Epidermal melanocyte (primary cell): ENCODE data around the gene ADCY2.
A peak's percentile ranks its signal among the peaks of the same experiment; 100 is the strongest.

ENCODE experiments used
- DNase-seq: peaks from one replicate; pipeline ENCODE4 v3.0.0; 2011; ENCODE audit warnings: low spot score; ENCODE audit not compliant: insufficient read length

Gene ADCY2

GRCh38 chr5:7728076-7728475 is 332.1 kb downstream of the ADCY2 start:
- DNase-seq = no peak

- no peak for DNase-seq
These were observed 345.6 kb downstream of the ADCY2 start for GRCh38 chr5:7741415-7742065.

- no peak for DNase-seq
These were observed 346.3 kb downstream of the ADCY2 start for GRCh38 chr5:7742241-7742656.

- peak; percentile 31 for DNase-seq
These were observed 350.1 kb downstream of the ADCY2 start for GRCh38 chr5:7745882-7746610.

DNA sequence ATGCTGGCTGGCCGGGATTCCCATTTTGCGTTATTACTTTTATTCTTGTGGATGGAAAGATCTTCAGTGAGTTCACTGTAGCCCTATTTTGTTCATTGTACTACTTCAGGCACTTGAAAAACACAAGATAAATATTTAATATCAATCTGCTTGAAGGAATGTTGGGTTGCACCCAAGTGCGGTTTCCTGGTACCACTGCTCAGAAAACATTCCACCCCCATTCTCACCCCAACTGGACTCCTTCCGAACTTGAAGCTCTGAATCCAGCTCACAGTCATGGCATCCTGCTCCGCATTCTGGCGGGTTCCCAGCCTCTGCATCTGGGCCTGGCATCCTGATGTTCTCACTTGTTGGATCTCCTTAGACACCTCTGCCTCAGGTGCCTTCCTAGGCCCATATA is 351.8 kb downstream of the ADCY2 start:
- DNase-seq = no peak

GRCh38 chr5:7749626-7750025 is 353.7 kb downstream of the ADCY2 start:
- no peak for DNase-seq

GRCh38 chr5:7751874-7752273 is 355.9 kb downstream of the ADCY2 start:
- DNase-seq = no peak

- DNase-seq = no peak
These were observed 357.2 kb downstream of the ADCY2 start for GRCh38 chr5:7753181-7753580.

GRCh38 chr5:7753596-7753995 is 357.7 kb downstream of the ADCY2 start:
- no peak for DNase-seq

- DNase-seq = no peak
These were observed 358.6 kb downstream of the ADCY2 start for GRCh38 chr5:7754490-7754889.

GRCh38 chr5:7754997-7755596 is 359.2 kb downstream of the ADCY2 start:
- no peak for DNase-seq

- no peak for DNase-seq
These were observed 360.0 kb downstream of the ADCY2 start for GRCh38 chr5:7755958-7756357.

GRCh38 chr5:7756453-7756852 is 360.5 kb downstream of the ADCY2 start:
- DNase-seq = no peak

GRCh38 chr5:7759257-7759871 is 363.4 kb downstream of the ADCY2 start:
- DNase-seq = no peak

GRCh38 chr5:7759951-7760580 is 364.1 kb downstream of the ADCY2 start:
- no peak for DNase-seq

DNA sequence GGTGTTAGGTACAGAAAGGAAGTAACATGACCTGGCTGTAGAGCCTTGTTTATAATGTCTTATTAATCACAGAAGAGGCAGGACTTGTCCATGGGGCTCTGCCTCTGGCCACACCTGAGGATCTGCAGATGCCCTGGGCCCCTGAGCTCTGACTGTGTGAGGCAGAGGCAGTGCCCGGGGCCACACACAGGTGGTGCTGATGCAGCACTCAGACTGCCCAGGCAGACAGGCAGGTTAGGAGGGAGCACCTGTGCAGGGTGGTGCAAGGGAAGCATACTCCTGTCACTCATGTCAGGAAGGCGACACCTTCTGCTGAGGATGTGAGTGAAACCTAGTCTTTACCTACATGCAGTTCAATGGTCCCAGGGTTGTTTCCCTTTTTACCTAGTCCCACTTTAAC is 366.3 kb downstream of the ADCY2 start:
- DNase-seq = no peak

GRCh38 chr5:7763621-7764072 is 367.7 kb downstream of the ADCY2 start:
- no peak for DNase-seq

- no peak for DNase-seq
These were observed 368.5 kb downstream of the ADCY2 start for GRCh38 chr5:7764452-7764851.

GRCh38 chr5:7770436-7770835 is 374.5 kb downstream of the ADCY2 start:
- no peak for DNase-seq

DNA sequence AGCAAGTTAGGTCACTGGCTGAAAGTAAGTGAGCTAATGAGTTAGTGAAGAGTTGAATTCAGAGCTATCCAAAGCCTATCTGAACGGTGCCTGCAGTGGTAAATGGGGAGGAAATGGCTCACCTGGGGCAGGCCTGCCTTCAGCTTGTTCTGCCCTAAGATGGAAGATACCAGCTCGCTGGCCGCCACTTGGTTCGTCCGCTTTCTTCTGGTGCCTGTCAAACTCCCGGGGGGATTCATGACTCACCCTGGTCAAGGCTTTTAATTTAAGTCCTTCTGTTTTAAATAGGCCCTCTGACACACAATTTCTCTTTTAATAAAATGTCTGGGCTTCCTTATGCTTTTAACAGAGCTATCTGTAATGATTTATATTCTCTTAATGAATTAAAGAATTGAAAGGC is 376.2 kb downstream of the ADCY2 start:
- no peak for DNase-seq

DNA sequence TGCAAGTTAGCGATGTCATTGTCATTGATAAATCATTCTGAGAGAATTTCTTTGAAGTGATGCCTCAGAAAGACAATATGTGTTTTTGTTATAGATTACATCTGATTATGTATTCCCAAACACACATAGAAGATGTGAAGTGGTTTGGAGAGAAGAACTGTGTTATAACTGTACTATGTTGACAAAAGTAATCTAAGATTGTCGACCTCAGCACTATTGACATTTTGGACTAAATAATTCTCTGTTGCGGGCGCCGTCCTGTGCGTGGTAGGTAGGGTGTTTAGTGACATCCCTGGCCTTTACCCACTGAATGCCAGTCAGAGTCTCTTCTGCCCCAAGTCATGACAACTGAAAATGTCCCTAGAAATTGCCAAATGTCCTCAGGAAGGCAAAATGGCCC is 377.2 kb downstream of the ADCY2 start:
- no peak for DNase-seq

DNA sequence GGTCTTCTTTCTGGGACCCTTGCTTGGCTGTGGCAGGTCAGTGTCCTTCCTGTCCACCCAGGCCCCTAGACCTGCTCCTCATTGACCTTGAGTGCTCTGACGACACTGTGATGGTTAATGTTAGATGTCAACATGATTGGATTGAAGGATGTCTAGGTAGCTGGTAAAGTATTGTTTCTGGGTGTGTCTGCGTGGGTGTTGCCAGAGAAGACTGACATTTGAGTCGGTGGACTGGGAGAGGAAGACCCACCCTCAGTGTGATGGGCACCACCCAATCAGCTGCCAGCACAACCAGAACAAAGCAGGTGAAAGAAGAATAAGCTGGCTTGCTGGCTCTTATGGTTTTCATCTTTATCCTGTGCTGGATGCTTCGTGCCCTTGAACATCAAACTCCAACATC is 380.5 kb downstream of the ADCY2 start:
- DNase-seq = no peak
